ENCODE results near the gene OTOR. TPM values are rescaled to one million over a fixed set of nuclear protein-coding genes. Genes with fewer than 3 reads are reported as not detected.

OTOR gene
- total and polyA plus RNA-seq, 2 of the 13 experiments (the other 11 are each of a cell fraction or from before 2014, with no cell fraction given), result not detected

DNA sequence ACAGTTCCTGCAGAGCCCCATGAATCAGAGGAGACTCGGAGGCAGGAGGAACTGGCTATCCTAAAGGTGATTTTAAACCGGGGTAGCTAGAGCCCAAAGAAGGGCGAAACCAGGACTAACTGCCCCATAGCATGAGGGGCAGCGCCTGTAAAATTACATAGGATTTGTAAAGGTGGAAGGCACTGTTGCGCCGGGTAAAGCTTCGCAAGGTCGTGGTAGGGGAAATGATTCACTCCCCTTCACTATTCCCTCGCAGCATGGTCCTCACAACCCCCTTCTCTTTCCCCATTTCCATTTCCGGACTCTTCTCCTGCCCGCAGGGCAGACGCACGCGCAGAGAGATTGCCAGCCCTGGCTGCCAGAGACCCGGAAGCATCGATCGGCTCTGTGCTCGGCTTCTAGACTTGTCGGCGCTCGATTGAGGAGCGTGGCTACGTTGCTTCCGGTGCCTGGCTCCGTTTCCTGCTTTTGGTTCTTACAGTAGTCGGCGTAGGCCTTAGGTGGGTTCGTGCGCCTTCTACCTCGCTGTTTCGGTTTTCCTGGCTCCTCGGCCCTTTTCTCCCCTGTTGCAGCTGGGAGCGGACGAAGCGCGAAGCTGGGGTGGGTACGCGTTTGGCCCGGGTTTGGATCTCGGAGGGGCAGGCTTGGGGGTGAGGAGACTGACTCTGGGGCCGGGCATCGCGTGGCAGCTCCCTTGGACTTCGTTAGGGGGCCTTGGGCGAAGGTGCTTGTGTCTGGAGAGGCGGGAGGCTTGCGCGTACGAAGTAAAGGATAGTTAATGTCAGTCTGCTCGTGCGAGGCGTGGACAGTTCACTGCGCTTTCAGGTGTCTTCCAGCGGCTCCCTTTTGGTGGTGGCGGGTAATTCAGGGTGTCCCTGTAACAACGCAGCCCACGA is 18.3 kb upstream of the OTOR start, which contains the start of gene SNRPB2 (continued):
- TF ChIP-seq, protein P1, sequence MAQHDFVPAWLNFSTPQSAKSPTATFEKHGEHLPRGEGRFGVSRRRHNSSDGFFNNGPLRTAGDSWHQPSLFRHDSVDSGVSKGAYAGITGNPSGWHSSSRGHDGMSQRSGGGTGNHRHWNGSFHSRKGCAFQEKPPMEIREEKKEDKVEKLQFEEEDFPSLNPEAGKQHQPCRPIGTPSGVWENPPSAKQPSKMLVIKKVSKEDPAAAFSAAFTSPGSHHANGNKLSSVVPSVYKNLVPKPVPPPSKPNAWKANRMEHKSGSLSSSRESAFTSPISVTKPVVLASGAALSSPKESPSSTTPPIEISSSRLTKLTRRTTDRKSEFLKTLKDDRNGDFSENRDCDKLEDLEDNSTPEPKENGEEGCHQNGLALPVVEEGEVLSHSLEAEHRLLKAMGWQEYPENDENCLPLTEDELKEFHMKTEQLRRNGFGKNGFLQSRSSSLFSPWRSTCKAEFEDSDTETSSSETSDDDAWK (CRISPR knock-in tag; IDR thresholded peaks at IDR 0.05), result no peak
- peak; percentile 55 for TF ChIP-seq PHF5A (CRISPR knock-in tag; IDR thresholded peaks at IDR 0.05; ENCODE audit: low read depth, unreplicated experiment)
- TF ChIP-seq ZFX (CRISPR knock-in tag; IDR thresholded peaks at IDR 0.05; ENCODE audit: low read depth), result peak; percentile 100
- TF ChIP-seq, protein P2, sequence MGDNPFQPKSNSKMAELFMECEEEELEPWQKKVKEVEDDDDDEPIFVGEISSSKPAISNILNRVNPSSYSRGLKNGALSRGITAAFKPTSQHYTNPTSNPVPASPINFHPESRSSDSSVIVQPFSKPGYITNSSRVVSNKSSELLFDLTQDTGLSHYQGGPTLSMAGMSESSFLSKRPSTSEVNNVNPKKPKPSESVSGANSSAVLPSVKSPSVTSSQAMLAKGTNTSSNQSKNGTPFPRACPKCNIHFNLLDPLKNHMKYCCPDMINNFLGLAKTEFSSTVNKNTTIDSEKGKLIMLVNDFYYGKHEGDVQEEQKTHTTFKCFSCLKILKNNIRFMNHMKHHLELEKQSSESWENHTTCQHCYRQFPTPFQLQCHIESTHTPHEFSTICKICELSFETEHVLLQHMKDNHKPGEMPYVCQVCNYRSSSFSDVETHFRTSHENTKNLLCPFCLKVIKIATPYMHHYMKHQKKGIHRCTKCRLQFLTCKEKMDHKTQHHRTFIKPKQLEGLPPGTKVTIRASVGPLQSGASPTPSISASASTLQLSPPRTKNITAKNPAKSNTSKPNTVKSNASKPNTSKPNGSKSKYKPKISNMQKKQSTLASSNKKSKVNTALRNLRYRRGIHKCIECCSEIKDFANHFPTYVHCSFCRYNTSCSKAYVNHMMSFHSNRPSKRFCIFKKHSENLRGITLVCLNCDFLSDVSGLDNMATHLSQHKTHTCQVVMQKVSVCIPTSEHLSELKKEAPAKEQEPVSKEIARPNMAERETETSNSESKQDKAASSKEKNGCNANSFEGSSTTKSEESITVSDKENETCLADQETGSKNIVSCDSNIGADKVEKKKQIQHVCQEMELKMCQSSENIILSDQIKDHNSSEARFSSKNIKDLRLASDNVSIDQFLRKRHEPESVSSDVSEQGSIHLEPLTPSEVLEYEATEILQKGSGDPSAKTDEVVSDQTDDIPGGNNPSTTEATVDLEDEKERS (CRISPR knock-in tag; IDR thresholded peaks at IDR 0.05), result peak; percentile 79; the same call in 1 of the 2 replicates
- TF ChIP-seq, protein P3, sequence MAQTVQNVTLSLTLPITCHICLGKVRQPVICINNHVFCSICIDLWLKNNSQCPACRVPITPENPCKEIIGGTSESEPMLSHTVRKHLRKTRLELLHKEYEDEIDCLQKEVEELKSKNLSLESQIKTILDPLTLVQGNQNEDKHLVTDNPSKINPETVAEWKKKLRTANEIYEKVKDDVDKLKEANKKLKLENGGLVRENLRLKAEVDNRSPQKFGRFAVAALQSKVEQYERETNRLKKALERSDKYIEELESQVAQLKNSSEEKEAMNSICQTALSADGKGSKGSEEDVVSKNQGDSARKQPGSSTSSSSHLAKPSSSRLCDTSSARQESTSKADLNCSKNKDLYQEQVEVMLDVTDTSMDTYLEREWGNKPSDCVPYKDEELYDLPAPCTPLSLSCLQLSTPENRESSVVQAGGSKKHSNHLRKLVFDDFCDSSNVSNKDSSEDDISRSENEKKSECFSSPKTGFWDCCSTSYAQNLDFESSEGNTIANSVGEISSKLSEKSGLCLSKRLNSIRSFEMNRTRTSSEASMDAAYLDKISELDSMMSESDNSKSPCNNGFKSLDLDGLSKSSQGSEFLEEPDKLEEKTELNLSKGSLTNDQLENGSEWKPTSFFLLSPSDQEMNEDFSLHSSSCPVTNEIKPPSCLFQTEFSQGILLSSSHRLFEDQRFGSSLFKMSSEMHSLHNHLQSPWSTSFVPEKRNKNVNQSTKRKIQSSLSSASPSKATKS (CRISPR knock-in tag; IDR thresholded peaks at IDR 0.05), result peak; percentile 92; the same call in 1 of the 2 replicates
- peak; percentile 93 for TF ChIP-seq KDM3A (CRISPR knock-in tag; IDR thresholded peaks at IDR 0.05; ENCODE audit: low read depth)
- peak; percentile 89 for TF ChIP-seq REL (CRISPR knock-in tag; conservative IDR thresholded peaks at IDR 0.05)
- TF ChIP-seq ZNF788 (CRISPR knock-in tag; IDR thresholded peaks at IDR 0.05; ENCODE audit: borderline replicate concordance), result peak; percentile 100
- peak; percentile 100 for TF ChIP-seq ASH2L (IDR thresholded peaks at IDR 0.05; ENCODE audit: insufficient read length, low read depth, low read length)
- TF ChIP-seq NFRKB (IDR thresholded peaks at IDR 0.05), result no peak
- peak; percentile 14; the same call in 1 of the 2 replicates for TF ChIP-seq ZNF263 (CRISPR knock-in tag; IDR thresholded peaks at IDR 0.05)
- peak; percentile 87; the same call in 1 of the 2 replicates for TF ChIP-seq ZBTB20 (CRISPR knock-in tag; IDR thresholded peaks at IDR 0.05; ENCODE audit: borderline replicate concordance, low read depth)
- TF ChIP-seq, protein P4, sequence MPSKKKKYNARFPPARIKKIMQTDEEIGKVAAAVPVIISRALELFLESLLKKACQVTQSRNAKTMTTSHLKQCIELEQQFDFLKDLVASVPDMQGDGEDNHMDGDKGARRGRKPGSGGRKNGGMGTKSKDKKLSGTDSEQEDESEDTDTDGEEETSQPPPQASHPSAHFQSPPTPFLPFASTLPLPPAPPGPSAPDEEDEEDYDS (CRISPR knock-in tag; IDR thresholded peaks at IDR 0.05), result peak; percentile 67; the same call in 1 of the 2 replicates
- TF ChIP-seq, protein P5, sequence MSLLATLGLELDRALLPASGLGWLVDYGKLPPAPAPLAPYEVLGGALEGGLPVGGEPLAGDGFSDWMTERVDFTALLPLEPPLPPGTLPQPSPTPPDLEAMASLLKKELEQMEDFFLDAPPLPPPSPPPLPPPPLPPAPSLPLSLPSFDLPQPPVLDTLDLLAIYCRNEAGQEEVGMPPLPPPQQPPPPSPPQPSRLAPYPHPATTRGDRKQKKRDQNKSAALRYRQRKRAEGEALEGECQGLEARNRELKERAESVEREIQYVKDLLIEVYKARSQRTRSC (CRISPR knock-in tag; IDR thresholded peaks at IDR 0.05; ENCODE audit: low read depth), result peak; percentile 99
- TF ChIP-seq ZNF136 (CRISPR knock-in tag; IDR thresholded peaks at IDR 0.05; ENCODE audit: low read depth), result peak; percentile 97
- TF ChIP-seq, protein P6, sequence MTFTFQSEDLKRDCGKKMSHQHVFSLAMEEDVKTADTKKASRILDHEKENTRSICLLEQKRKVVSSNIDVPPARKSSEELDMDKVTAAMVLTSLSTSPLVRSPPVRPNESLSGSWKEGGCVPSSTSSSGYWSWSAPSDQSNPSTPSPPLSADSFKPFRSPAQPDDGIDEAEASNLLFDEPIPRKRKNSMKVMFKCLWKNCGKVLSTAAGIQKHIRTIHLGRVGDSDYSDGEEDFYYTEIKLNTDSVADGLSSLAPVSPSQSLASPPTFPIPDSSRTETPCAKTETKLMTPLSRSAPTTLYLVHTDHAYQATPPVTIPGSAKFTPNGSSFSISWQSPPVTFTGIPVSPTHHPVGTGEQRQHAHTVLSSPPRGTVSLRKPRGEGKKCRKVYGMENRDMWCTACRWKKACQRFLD (CRISPR knock-in tag; IDR thresholded peaks at IDR 0.05; ENCODE audit: borderline replicate concordance), result peak; percentile 98; the same call in 1 of the 2 replicates
- peak; percentile 99 for TF ChIP-seq FOXC1 (CRISPR knock-in tag; IDR thresholded peaks at IDR 0.05; ENCODE audit: borderline replicate concordance)
- TF ChIP-seq ZNF432 (CRISPR knock-in tag; IDR thresholded peaks at IDR 0.05; ENCODE audit: borderline replicate concordance), result 0 out of 2 replicates have a peak, but pooled peaks have one; percentile 70

Measured in HepG2 (cell line).